ENCODE measurements around the gene MVB12B. TPM values are rescaled to one million over a fixed set of nuclear protein-coding genes. Genes with fewer than 3 reads are reported as not detected.

The MVB12B gene
- total and polyA plus RNA-seq, 2 donors (not counting 1 experiment from before 2014, with no cell fraction given) = 2.5 to 2.6 TPM

DNA sequence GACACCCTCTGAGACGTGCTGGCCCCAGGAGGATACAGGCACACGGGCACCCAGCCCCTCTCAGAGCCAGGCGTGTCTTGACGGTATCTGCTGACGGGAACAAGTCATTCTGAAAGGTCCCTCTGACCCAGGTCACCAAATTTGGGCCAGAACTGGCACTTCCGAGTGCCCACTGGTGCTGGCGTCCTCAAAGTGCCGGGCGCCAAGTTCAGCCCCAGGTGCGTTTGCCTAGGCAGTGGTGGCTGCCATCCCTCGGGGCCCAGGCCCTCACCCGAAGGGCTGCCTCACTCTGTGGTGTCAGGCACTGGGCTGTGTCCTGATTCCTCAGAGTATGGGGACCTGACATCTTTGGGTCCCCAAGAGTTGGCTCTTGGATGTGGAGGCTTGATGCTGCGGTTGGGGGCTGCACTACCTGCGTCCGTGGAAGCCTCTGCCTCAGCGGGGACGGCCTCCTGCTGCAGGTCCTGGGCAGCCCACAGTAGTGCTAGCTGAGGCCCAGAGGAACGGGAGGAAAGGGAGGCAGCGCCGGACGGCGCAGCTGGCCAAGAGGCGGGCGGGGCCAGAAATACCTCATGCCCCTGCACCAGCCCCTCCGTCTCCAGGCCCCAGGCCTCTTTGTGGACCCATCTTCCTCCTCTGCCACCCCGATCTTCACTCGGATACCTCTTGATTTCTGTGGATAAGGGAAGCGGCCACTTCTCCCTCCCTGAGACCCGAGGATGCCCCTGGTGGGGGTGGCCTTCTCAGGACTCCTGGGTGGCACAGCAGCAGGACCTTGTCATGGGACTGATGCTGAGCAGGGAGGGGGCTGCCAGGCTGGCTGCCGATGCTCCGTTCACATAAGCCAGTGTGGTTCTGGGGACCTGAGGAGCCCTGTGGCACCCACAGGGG lies 177.7 kb downstream of the MVB12B start:
- no peak overlapping the region for H3K4me3 ChIP-seq (replicated peaks in 1 of 4; ENCODE audit: control extremely low read depth in 1 of 4, insufficient read depth in 1 of 4, low read depth in 3 of 4, low read length in 4 of 4)
- H3K79me2 ChIP-seq (ENCODE audit: control insufficient read depth, insufficient read depth, low read length) = no peaks in the 10 kb centered on the region

DNA sequence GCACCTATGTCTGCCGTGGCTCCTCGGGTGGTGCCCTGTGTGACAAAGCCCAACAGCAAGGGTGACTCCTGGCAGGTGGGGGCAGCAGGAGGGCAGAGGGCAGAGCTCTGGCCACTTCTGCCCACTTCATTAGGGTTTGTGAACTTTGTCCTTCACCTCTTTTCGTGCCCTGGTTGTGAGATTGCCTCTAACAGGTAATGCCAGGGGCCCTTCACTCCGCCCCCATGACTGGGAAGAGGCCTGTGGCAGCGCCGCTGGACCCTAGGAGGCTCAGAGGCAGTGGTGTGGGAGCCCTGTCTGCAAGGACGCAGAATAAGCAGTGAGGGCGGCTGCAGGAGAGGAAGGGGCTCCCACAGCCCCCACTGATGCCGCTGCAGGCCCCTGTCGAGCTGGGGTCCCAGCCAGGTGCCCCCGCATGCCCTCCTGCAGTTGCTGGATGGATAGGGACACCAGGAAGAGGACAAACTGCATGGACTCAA lies 178.4 kb downstream of the MVB12B start:
- Histone ChIP-seq H2AFZ (ENCODE audit: low read length) (no peak overlapping the region), H3K27ac (ENCODE audit: insufficient read depth, low read length) (no peak overlapping the region)
- TF ChIP-seq, protein P1, sequence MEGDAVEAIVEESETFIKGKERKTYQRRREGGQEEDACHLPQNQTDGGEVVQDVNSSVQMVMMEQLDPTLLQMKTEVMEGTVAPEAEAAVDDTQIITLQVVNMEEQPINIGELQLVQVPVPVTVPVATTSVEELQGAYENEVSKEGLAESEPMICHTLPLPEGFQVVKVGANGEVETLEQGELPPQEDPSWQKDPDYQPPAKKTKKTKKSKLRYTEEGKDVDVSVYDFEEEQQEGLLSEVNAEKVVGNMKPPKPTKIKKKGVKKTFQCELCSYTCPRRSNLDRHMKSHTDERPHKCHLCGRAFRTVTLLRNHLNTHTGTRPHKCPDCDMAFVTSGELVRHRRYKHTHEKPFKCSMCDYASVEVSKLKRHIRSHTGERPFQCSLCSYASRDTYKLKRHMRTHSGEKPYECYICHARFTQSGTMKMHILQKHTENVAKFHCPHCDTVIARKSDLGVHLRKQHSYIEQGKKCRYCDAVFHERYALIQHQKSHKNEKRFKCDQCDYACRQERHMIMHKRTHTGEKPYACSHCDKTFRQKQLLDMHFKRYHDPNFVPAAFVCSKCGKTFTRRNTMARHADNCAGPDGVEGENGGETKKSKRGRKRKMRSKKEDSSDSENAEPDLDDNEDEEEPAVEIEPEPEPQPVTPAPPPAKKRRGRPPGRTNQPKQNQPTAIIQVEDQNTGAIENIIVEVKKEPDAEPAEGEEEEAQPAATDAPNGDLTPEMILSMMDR (conservative IDR thresholded peaks at IDR 0.05 in 1 of 2, IDR thresholded peaks at IDR 0.05 in 1 of 2; ENCODE audit: low read depth in 1 of 2, low read length in 2 of 2) = no peak
- no peak for TF ChIP-seq EZH2 (IDR thresholded peaks at IDR 0.05; ENCODE audit: low read length, missing control alignments)

More for the DNA sequence above, 177.7 kb downstream of the MVB12B start:
- peaks cover 3% of the 10 kb centered on the region for H3K27me3 ChIP-seq (ENCODE audit: control insufficient read depth, insufficient read depth, low read length)
- no peaks in the 10 kb centered on the region for H4K20me1 ChIP-seq (ENCODE audit: control insufficient read depth, extremely low read depth, insufficient read depth, low read length)
- H3K36me3 ChIP-seq (ENCODE audit: control insufficient read depth, insufficient read depth, low read length) = no peaks in the 10 kb centered on the region
- no peak overlapping the region for H3K27ac ChIP-seq (ENCODE audit: insufficient read depth, low read length)
- H3K4me1 ChIP-seq (ENCODE audit: control insufficient read depth, extremely low read depth, insufficient read depth, low read length) = no peaks in the 10 kb centered on the region
- H3K9me3 ChIP-seq (ENCODE audit: control insufficient read depth, insufficient read depth, low read depth, low read length) = no peaks in the 10 kb centered on the region
- no peak for TF ChIP-seq EZH2 (IDR thresholded peaks at IDR 0.05; ENCODE audit: low read length, missing control alignments)
- TF ChIP-seq, protein P1 (conservative IDR thresholded peaks at IDR 0.05 in 1 of 2, IDR thresholded peaks at IDR 0.05 in 1 of 2; ENCODE audit: low read depth in 1 of 2, low read length in 2 of 2) = no peak
- no peak for DNase-seq (ENCODE audit: low read depth in 2 of 2)
- no peak overlapping the region for H3K9ac ChIP-seq (ENCODE audit: insufficient read depth, low read length)
- no peak overlapping the region for H3K4me2 ChIP-seq (ENCODE audit: extremely low read depth, insufficient read depth, low read length)
- no peak overlapping the region for H2AFZ ChIP-seq (ENCODE audit: low read length)

DNA sequence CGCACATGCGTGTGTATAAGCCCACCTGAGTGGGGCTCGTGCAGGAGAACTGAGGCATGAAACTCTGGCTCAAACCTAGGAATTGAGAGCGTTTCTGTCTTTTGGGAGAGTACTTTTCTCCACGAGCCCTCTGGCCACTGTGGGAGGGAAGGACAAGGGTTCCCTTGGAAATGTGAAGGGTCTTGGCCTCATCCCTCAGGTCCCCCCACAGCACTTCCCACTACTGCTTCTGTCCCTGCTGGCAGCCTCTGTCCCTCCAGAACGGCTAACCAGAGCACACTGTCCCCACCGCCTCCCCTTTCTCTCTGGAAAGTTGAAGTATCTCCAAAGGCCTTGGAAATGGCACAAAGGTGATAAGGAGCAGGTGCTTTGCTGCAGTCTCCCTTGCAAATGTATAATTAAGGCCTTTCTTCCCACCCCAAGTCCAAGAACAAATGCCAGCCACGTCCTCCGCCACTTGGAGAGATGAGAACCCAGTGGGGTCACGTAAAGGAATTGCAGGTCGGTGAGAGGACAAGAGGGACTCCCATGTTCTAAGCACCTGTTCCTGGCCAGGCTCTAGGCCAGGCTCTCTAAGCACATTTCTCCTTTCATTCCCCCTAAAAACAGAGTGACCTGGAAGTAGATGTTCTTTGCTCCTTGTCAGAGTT lies 179.2 kb downstream of the MVB12B start:
- DNase-seq (ENCODE audit: low read depth in 2 of 2) = no peak
- H3K4me1 ChIP-seq (ENCODE audit: control insufficient read depth, extremely low read depth, insufficient read depth, low read length) = no peaks in the 10 kb centered on the region
- no peak overlapping the region for H3K4me3 ChIP-seq (replicated peaks in 1 of 4; ENCODE audit: control extremely low read depth in 1 of 4, insufficient read depth in 1 of 4, low read depth in 3 of 4, low read length in 4 of 4)

More for the DNA sequence above, 178.4 kb downstream of the MVB12B start:
- Histone ChIP-seq H3K4me2 (ENCODE audit: extremely low read depth, insufficient read depth, low read length) (no peak overlapping the region), H3K27me3 (ENCODE audit: control insufficient read depth, insufficient read depth, low read length) (peaks cover 3% of the 10 kb centered on the region), H3K9me3 (ENCODE audit: control insufficient read depth, insufficient read depth, low read depth, low read length) (no peaks in the 10 kb centered on the region), H4K20me1 (ENCODE audit: control insufficient read depth, extremely low read depth, insufficient read depth, low read length) (no peaks in the 10 kb centered on the region), H3K4me3 (replicated peaks in 1 of 4; ENCODE audit: control extremely low read depth in 1 of 4, insufficient read depth in 1 of 4, low read depth in 3 of 4, low read length in 4 of 4) (no peak overlapping the region), H3K9ac (ENCODE audit: insufficient read depth, low read length) (no peak overlapping the region), H3K4me1 (ENCODE audit: control insufficient read depth, extremely low read depth, insufficient read depth, low read length) (no peaks in the 10 kb centered on the region), H3K79me2 (ENCODE audit: control insufficient read depth, insufficient read depth, low read length) (no peaks in the 10 kb centered on the region), H3K36me3 (ENCODE audit: control insufficient read depth, insufficient read depth, low read length) (no peaks in the 10 kb centered on the region)
- DNase-seq (ENCODE audit: low read depth in 2 of 2) = no peak

More for the DNA sequence above, 179.2 kb downstream of the MVB12B start:
- no peak overlapping the region for H3K27ac ChIP-seq (ENCODE audit: insufficient read depth, low read length)
- H3K79me2 ChIP-seq (ENCODE audit: control insufficient read depth, insufficient read depth, low read length) = no peaks in the 10 kb centered on the region
- no peak for TF ChIP-seq EZH2 (IDR thresholded peaks at IDR 0.05; ENCODE audit: low read length, missing control alignments)
- TF ChIP-seq, protein P1 (conservative IDR thresholded peaks at IDR 0.05 in 1 of 2, IDR thresholded peaks at IDR 0.05 in 1 of 2; ENCODE audit: low read depth in 1 of 2, low read length in 2 of 2) = no peak
- H3K9ac ChIP-seq (ENCODE audit: insufficient read depth, low read length) = no peak overlapping the region
- H4K20me1 ChIP-seq (ENCODE audit: control insufficient read depth, extremely low read depth, insufficient read depth, low read length) = no peaks in the 10 kb centered on the region
- H3K36me3 ChIP-seq (ENCODE audit: control insufficient read depth, insufficient read depth, low read length) = no peaks in the 10 kb centered on the region
- H3K4me2 ChIP-seq (ENCODE audit: extremely low read depth, insufficient read depth, low read length) = no peak overlapping the region
- H2AFZ ChIP-seq (ENCODE audit: low read length) = no peak overlapping the region
- H3K9me3 ChIP-seq (ENCODE audit: control insufficient read depth, insufficient read depth, low read depth, low read length) = no peaks in the 10 kb centered on the region
- no peaks in the 10 kb centered on the region for H3K27me3 ChIP-seq (ENCODE audit: control insufficient read depth, insufficient read depth, low read length)

Measured in fibroblast of lung (primary cell).